Glutamatergic neuron (in vitro differentiated cells): Measurements from ENCODE around the gene SWT1. TPM values are rescaled to one million over a fixed set of nuclear protein-coding genes. Genes with fewer than 3 reads are reported as not detected.

Source experiments
- DNase-seq: peaks from one replicate; pipeline ENCODE4 v3.0.0; 2022
- H3K27ac Mint-ChIP-seq: one replicate; pipeline ENCODE4 v1.8.0; 2020; ENCODE audit warnings: mild to moderate bottlenecking, mixed read lengths, inconsistent platforms; ENCODE audit not compliant: unreplicated experiment
- H3K27me3 Mint-ChIP-seq: one replicate; pipeline ENCODE4 v1.8.0; 2020; ENCODE audit warnings: mild to moderate bottlenecking, moderate library complexity, mixed read lengths, inconsistent platforms; ENCODE audit not compliant: unreplicated experiment
- H3K36me3 Mint-ChIP-seq: one replicate; pipeline ENCODE4 v1.8.0; 2020; ENCODE audit warnings: mild to moderate bottlenecking, mixed read lengths, inconsistent platforms; ENCODE audit not compliant: unreplicated experiment
- H3K4me1 Mint-ChIP-seq: one replicate; pipeline ENCODE4 v1.8.0; 2020; ENCODE audit warnings: mild to moderate bottlenecking, low read depth, mixed read lengths, inconsistent platforms; ENCODE audit not compliant: unreplicated experiment
- H3K4me3 Mint-ChIP-seq: one replicate; pipeline ENCODE4 v1.8.0; 2020; ENCODE audit warnings: mild to moderate bottlenecking, mixed read lengths, inconsistent platforms; ENCODE audit not compliant: unreplicated experiment
- H3K9me3 Mint-ChIP-seq: one replicate; pipeline ENCODE4 v1.8.0; 2020; ENCODE audit warnings: mild to moderate bottlenecking, moderate library complexity, mixed read lengths, inconsistent platforms; ENCODE audit not compliant: unreplicated experiment
- CTCF ChIP-seq: fragments of 200-600 bp; sonication (generic); IDR thresholded peaks from one replicate; pipeline ENCODE4 v1.5.0; 2021; ENCODE audit not compliant: partially characterized antibody, unreplicated experiment
- total RNA-seq: library from RNA; stranded (reverse); fragmentation: NEBNext Ultra II Directional; extraction: Animal tissue kit (Norgen Biotek cat#: 25700); gene quantifications from one replicate; pipeline ENCODE4 v1.2.1, GENCODE V29; 2021; ENCODE audit not compliant: unreplicated experiment

The SWT1 gene
- total RNA-seq, 1 donor from 2014 or later = 15.5 TPM

GRCh38 chr1:185237661-185238060 is 80.7 kb downstream of the SWT1 start:
- DNase-seq = no peak
- Mint-ChIP-seq H3K27ac (no peak overlapping the region), H3K4me1 (no peaks in the 10 kb centered on the region), H3K36me3 (no peaks in the 10 kb centered on the region), H3K27me3 (no peaks in the 10 kb centered on the region), H3K4me3 (no peak overlapping the region), H3K9me3 (no peaks in the 10 kb centered on the region)
- no peak for TF ChIP-seq CTCF

DNA sequence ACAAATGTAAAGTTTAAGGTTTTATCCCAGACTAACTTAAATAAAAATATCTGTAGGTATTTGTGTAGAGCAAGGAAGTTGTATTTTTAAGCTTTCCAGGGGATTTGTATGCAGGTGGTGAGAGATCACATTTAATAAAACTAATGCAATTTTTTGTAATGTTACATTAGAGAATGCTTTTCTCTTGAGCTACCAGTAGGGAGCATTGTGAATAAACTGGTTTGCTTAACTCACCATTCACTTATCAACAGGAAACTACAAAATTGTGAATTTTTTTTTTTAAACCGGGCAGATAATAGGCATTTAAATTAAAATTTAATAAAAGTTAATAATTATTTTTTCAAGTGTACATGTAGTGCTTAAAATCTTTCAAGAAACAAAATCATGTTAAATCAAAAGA is 81.5 kb downstream of the SWT1 start:
- no peak overlapping the region for H3K27ac Mint-ChIP-seq
- no peaks in the 10 kb centered on the region for H3K4me1 Mint-ChIP-seq
- H3K9me3 Mint-ChIP-seq = no peaks in the 10 kb centered on the region
- no peaks in the 10 kb centered on the region for H3K27me3 Mint-ChIP-seq
- TF ChIP-seq CTCF = no peak
- no peak overlapping the region for H3K4me3 Mint-ChIP-seq
- no peak for DNase-seq
- no peaks in the 10 kb centered on the region for H3K36me3 Mint-ChIP-seq

DNA sequence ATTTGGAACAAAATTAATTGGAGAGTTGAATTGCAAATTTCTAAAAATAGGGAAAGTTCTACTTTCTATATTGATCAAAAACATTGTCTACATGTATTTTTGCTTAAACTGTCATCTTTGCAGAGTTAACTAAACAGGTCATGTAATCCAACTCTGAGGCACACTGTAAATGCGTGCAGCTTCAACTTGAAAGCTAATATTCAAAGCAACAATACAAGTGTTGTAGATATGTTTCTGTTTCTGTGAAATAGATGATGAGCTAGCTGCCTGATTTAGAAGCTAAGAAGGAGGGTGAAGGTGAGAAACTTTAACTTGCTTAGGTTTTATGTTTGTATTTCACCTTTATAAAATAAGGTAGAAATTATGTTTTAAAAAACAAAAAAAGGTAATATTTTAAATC is 82.9 kb downstream of the SWT1 start:
- Mint-ChIP-seq H3K27me3 (no peaks in the 10 kb centered on the region), H3K4me1 (no peaks in the 10 kb centered on the region), H3K4me3 (no peak overlapping the region), H3K9me3 (no peaks in the 10 kb centered on the region), H3K36me3 (no peaks in the 10 kb centered on the region), H3K27ac (no peak overlapping the region)
- no peak for DNase-seq
- no peak for TF ChIP-seq CTCF

GRCh38 chr1:185241127-185241526 is 84.2 kb downstream of the SWT1 start:
- TF ChIP-seq CTCF = no peak

DNA sequence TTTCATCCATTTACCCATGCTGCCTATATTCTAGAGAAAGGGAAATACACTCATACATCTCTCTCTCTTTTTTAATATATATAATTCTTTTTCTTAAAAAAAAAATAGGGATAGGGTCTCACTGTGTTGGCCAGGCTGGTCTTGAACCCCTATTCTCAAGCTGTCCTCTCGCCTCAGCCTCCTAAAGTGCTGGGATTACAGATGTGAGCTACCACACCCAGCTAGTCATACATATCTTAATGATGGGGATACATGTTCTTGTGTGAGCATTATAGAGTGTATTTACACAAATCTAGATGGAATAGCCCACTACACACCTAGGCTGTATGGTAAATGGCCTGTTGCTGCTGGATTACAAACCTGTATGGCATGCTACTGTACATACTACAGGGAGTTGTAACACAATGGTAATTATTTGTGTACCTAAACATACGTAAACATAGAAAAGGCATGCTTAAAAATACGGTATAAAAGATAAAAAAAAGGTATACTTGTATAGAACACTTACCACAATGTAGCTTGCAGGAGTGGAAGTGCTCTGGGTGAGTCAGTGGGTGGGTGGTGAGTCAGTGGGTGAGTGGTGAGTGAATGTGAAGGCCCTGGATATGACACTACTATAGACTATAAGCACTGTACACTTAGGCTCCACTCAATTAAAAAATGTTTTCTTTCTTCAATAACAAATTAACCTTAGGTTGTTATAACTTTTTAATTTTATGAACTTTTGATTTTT is 87.2 kb downstream of the SWT1 start:
- no peak for TF ChIP-seq CTCF
- no peak overlapping the region for H3K4me3 Mint-ChIP-seq
- DNase-seq = no peak

More at GRCh38 chr1:185241127-185241526, 84.2 kb downstream of the SWT1 start:
- no peaks in the 10 kb centered on the region for H3K27me3 Mint-ChIP-seq
- H3K36me3 Mint-ChIP-seq = no peaks in the 10 kb centered on the region
- no peaks in the 10 kb centered on the region for H3K4me1 Mint-ChIP-seq
- H3K27ac Mint-ChIP-seq = no peak overlapping the region
- no peaks in the 10 kb centered on the region for H3K9me3 Mint-ChIP-seq
- no peak for DNase-seq
- no peak overlapping the region for H3K4me3 Mint-ChIP-seq

More for the DNA sequence above, 87.2 kb downstream of the SWT1 start:
- H3K9me3 Mint-ChIP-seq = no peaks in the 10 kb centered on the region
- no peaks in the 10 kb centered on the region for H3K4me1 Mint-ChIP-seq
- H3K36me3 Mint-ChIP-seq = no peaks in the 10 kb centered on the region
- no peaks in the 10 kb centered on the region for H3K27me3 Mint-ChIP-seq
- H3K27ac Mint-ChIP-seq = no peak overlapping the region
